ENCODE data around the gene BCAS4.

DNA sequence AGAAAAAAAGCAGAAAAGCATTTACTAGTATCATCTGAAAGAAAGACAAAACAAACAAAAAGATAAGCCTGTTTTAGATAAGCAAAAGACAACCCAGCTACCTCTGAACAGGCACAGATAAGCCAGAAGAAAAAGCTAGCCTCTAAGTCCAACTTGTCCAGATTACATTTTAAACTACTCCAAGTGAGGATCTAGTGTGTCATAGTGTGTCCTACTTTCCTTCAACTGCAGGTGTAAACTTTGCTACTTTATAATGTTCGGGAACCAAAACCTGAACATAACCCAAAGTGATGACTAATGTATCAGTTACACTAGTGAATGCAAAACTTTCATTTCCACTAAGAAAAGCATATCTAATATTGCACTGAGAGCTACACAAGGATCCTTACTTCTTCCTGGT lies 116.9 kb downstream of the BCAS4 start:
- TF ChIP-seq, protein P1, sequence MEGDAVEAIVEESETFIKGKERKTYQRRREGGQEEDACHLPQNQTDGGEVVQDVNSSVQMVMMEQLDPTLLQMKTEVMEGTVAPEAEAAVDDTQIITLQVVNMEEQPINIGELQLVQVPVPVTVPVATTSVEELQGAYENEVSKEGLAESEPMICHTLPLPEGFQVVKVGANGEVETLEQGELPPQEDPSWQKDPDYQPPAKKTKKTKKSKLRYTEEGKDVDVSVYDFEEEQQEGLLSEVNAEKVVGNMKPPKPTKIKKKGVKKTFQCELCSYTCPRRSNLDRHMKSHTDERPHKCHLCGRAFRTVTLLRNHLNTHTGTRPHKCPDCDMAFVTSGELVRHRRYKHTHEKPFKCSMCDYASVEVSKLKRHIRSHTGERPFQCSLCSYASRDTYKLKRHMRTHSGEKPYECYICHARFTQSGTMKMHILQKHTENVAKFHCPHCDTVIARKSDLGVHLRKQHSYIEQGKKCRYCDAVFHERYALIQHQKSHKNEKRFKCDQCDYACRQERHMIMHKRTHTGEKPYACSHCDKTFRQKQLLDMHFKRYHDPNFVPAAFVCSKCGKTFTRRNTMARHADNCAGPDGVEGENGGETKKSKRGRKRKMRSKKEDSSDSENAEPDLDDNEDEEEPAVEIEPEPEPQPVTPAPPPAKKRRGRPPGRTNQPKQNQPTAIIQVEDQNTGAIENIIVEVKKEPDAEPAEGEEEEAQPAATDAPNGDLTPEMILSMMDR (IDR thresholded peaks at IDR 0.05): no peak
- TF ChIP-seq POLR2A (IDR thresholded peaks at IDR 0.05): no peak
